ENCODE measurements around the gene GRAMD2A. TPM values are rescaled to one million over a fixed set of nuclear protein-coding genes. Genes with fewer than 3 reads are reported as not detected.

Gene GRAMD2A
- total RNA-seq, 3 donors from 2014 or later (not counting 1 experiment from before 2014, with no cell fraction given) = not detected

- Histone ChIP-seq H3K4me1 (ENCODE audit: control insufficient read depth, insufficient read depth, low read length) (no peaks in the 10 kb centered on the region), H3K36me3 (ENCODE audit: control insufficient read depth, insufficient read depth, low read length) (no peaks in the 10 kb centered on the region), H3K9me3 (ENCODE audit: control insufficient read depth, insufficient read depth, low read length) (no peaks in the 10 kb centered on the region), H3K27me3 (ENCODE audit: control insufficient read depth, insufficient read depth, low read length) (no peaks in the 10 kb centered on the region), H3K27ac (ENCODE audit: low read length) (no peak overlapping the region), H3K4me3 (ENCODE audit: low read length) (no peak overlapping the region)
- TF ChIP-seq CTCF (IDR thresholded peaks at IDR 0.05) = no peak
- no peak overlapping the region for H3K4me3 Mint-ChIP-seq
- no peaks in the 10 kb centered on the region for H3K36me3 Mint-ChIP-seq
- H3K9me3 Mint-ChIP-seq = no peaks in the 10 kb centered on the region
- H3K27me3 Mint-ChIP-seq (ENCODE audit: low read depth in 2 of 2) = peaks cover 4 to 7% of the 10 kb centered on the region in 2 donors
- 75% methylated on average over 1 of the region's 3 CpGs for WGBS (ENCODE audit: insufficient coverage)
- no peak overlapping the region for H3K27ac Mint-ChIP-seq
- DNase-seq (no peak), ATAC-seq (no peak)
- intact Hi-C loops (cut with micrococcal nuclease) = no loop called here
- no peaks in the 10 kb centered on the region for H3K4me1 Mint-ChIP-seq
Observed at GRCh38 chr15:72131922-72132321, 65.7 kb downstream of the GRAMD2A start.

GRCh38 chr15:72130272-72130671, 67.3 kb downstream of the GRAMD2A start:
- Mint-ChIP-seq H3K27me3 (ENCODE audit: low read depth in 2 of 2) (peaks cover 4 to 7% of the 10 kb centered on the region in 2 donors), H3K9me3 (no peaks in the 10 kb centered on the region), H3K36me3 (no peaks in the 10 kb centered on the region), H3K27ac (no peak overlapping the region), H3K4me1 (no peaks in the 10 kb centered on the region), H3K4me3 (no peak overlapping the region)
- no peak overlapping the region for H3K27ac ChIP-seq (ENCODE audit: low read length)
- H3K9me3 ChIP-seq (ENCODE audit: control insufficient read depth, insufficient read depth, low read length) = no peaks in the 10 kb centered on the region
- DNase-seq (no peak), ATAC-seq (no peak)
- intact Hi-C loops (cut with micrococcal nuclease) = no loop called here
- no peak for TF ChIP-seq CTCF (IDR thresholded peaks at IDR 0.05)
- 100% methylated on average over 1 of the region's 4 CpGs for WGBS (ENCODE audit: insufficient coverage)
- H3K36me3 ChIP-seq (ENCODE audit: control insufficient read depth, insufficient read depth, low read length) = no peaks in the 10 kb centered on the region
- no peaks in the 10 kb centered on the region for H3K4me1 ChIP-seq (ENCODE audit: control insufficient read depth, insufficient read depth, low read length)
- H3K27me3 ChIP-seq (ENCODE audit: control insufficient read depth, insufficient read depth, low read length) = no peaks in the 10 kb centered on the region
- no peak overlapping the region for H3K4me3 ChIP-seq (ENCODE audit: low read length)

GRCh38 chr15:72128359-72128758, 69.2 kb downstream of the GRAMD2A start:
- H3K4me1 Mint-ChIP-seq = no peaks in the 10 kb centered on the region
- H3K4me3 Mint-ChIP-seq = no peak overlapping the region
- Histone ChIP-seq H3K36me3 (ENCODE audit: control insufficient read depth, insufficient read depth, low read length) (no peaks in the 10 kb centered on the region), H3K4me1 (ENCODE audit: control insufficient read depth, insufficient read depth, low read length) (no peaks in the 10 kb centered on the region), H3K27me3 (ENCODE audit: control insufficient read depth, insufficient read depth, low read length) (no peaks in the 10 kb centered on the region), H3K27ac (ENCODE audit: low read length) (no peak overlapping the region), H3K4me3 (ENCODE audit: low read length) (no peak overlapping the region), H3K9me3 (ENCODE audit: control insufficient read depth, insufficient read depth, low read length) (no peaks in the 10 kb centered on the region)
- ATAC-seq (no peak), DNase-seq (no peak)
- peaks cover 4% of the 10 kb centered on the region in 2 donors for H3K27me3 Mint-ChIP-seq (ENCODE audit: low read depth in 2 of 2)
- H3K27ac Mint-ChIP-seq = no peak overlapping the region
- no peaks in the 10 kb centered on the region for H3K9me3 Mint-ChIP-seq
- no peak for TF ChIP-seq CTCF (IDR thresholded peaks at IDR 0.05)
- intact Hi-C loops (cut with micrococcal nuclease) = no loop called here
- no peaks in the 10 kb centered on the region for H3K36me3 Mint-ChIP-seq

GRCh38 chr15:72127724-72128322, 69.8 kb downstream of the GRAMD2A start:
- DNase-seq (no peak), ATAC-seq (no peak)
- no peaks in the 10 kb centered on the region for H3K4me1 Mint-ChIP-seq
- no peaks in the 10 kb centered on the region for H3K36me3 Mint-ChIP-seq
- no peaks in the 10 kb centered on the region for H3K4me1 ChIP-seq (ENCODE audit: control insufficient read depth, insufficient read depth, low read length)
- no peak overlapping the region for H3K27ac Mint-ChIP-seq
- H3K36me3 ChIP-seq (ENCODE audit: control insufficient read depth, insufficient read depth, low read length) = no peaks in the 10 kb centered on the region
- intact Hi-C loops (cut with micrococcal nuclease) = no loop called here
- no peak overlapping the region for H3K4me3 Mint-ChIP-seq
- TF ChIP-seq CTCF (IDR thresholded peaks at IDR 0.05) = no peak
- no peaks in the 10 kb centered on the region for H3K27me3 ChIP-seq (ENCODE audit: control insufficient read depth, insufficient read depth, low read length)
- 70% methylated on average over 2 of the region's 2 CpGs for WGBS (ENCODE audit: insufficient coverage)
- no peaks in the 10 kb centered on the region for H3K9me3 Mint-ChIP-seq
- H3K4me3 ChIP-seq (ENCODE audit: low read length) = no peak overlapping the region
- H3K9me3 ChIP-seq (ENCODE audit: control insufficient read depth, insufficient read depth, low read length) = no peaks in the 10 kb centered on the region
- no peaks in the 10 kb centered on the region for H3K27me3 Mint-ChIP-seq (ENCODE audit: low read depth in 2 of 2)
- no peak overlapping the region for H3K27ac ChIP-seq (ENCODE audit: low read length)
